ENCODE measurements around the gene VTI1A. TPM values are rescaled to one million over a fixed set of nuclear protein-coding genes. Genes with fewer than 3 reads are reported as not detected.

The VTI1A gene
- total and polyA plus RNA-seq, 2 experiments from 2014 or later = 26.8 to 31.0 TPM

GRCh38 chr10:112763916-112764520 lies 317.0 kb downstream of the VTI1A start:
- Histone ChIP-seq H3K4me1 (ENCODE audit: insufficient read depth) (peaks cover 29% of the 10 kb centered on the region), H3K36me3 (ENCODE audit: insufficient read depth) (no peaks in the 10 kb centered on the region), H3K27ac (ENCODE audit: low read depth) (no peak overlapping the region), H3K27me3 (ENCODE audit: insufficient read depth) (no peaks in the 10 kb centered on the region), H4K20me1 (replicated peaks; ENCODE audit: insufficient read depth) (no peaks in the 10 kb centered on the region), H3K79me2 (replicated peaks; ENCODE audit: insufficient read depth) (no peaks in the 10 kb centered on the region), H3K4me2 (no peak overlapping the region), H3K9me2 (ENCODE audit: insufficient read depth) (peaks cover 10% of the 10 kb centered on the region), H3F3A (replicated peaks; ENCODE audit: low read depth) (no peaks in the 10 kb centered on the region), H3K4me3 (no peak overlapping the region), H2AFZ (no peak overlapping the region)
- H3K36me3 Mint-ChIP-seq (ENCODE audit: low read depth) = no peaks in the 10 kb centered on the region
- no peaks in the 10 kb centered on the region for H3K27me3 Mint-ChIP-seq (ENCODE audit: insufficient read depth, low read depth, poor library complexity)
- DNase-seq (ENCODE audit: low spot score) = no peak
- no peak overlapping the region for H3K4me3 Mint-ChIP-seq
- no peak for TF ChIP-seq ZNF114 (CRISPR knock-in tag; IDR thresholded peaks at IDR 0.05)
- no peak for TF ChIP-seq CREB1 (CRISPR knock-in tag; IDR thresholded peaks at IDR 0.05; ENCODE audit: low read depth)
- TF ChIP-seq STAT1 (IDR thresholded peaks at IDR 0.05; ENCODE audit: unreplicated experiment) = no peak
- TF ChIP-seq EZH2phosphoT487 (IDR thresholded peaks at IDR 0.05; ENCODE audit: unreplicated experiment) = no peak
- no peak for TF ChIP-seq ZNF331 (CRISPR knock-in tag; IDR thresholded peaks at IDR 0.05; ENCODE audit: low read depth)
- peak in 1 of 2 experiments; percentile 28; a peak in 2 of 4 replicates for TF ChIP-seq CTCF (conservative IDR thresholded peaks at IDR 0.05; ENCODE audit: low read depth in 2 of 2)
- no peak for TF ChIP-seq JUNB (IDR thresholded peaks at IDR 0.05; ENCODE audit: unreplicated experiment)
- TF ChIP-seq REST (IDR thresholded peaks at IDR 0.05; ENCODE audit: unreplicated experiment) = no peak
- H3K9me3 Mint-ChIP-seq = no peaks in the 10 kb centered on the region
- no peak for ATAC-seq
- peaks cover 30% of the 10 kb centered on the region for H3K4me1 Mint-ChIP-seq
- H3K27ac Mint-ChIP-seq = no peak overlapping the region

GRCh38 chr10:112765717-112766235 lies 318.8 kb downstream of the VTI1A start:
- ATAC-seq (no peak), DNase-seq (ENCODE audit: low spot score) (peak; percentile 6)
- no peak overlapping the region for H3K4me3 Mint-ChIP-seq
- H3K4me2 ChIP-seq = no peak overlapping the region
- no peak overlapping the region for H2AFZ ChIP-seq
- H4K20me1 ChIP-seq (replicated peaks; ENCODE audit: insufficient read depth) = no peaks in the 10 kb centered on the region
- H3K9me2 ChIP-seq (ENCODE audit: insufficient read depth) = peaks cover 10% of the 10 kb centered on the region
- peaks cover 1% of the 10 kb centered on the region for H3K27me3 Mint-ChIP-seq (ENCODE audit: insufficient read depth, low read depth, poor library complexity)
- H3F3A ChIP-seq (replicated peaks; ENCODE audit: low read depth) = no peaks in the 10 kb centered on the region
- H3K79me2 ChIP-seq (replicated peaks; ENCODE audit: insufficient read depth) = no peaks in the 10 kb centered on the region
- no peak overlapping the region for H3K4me3 ChIP-seq
- H3K27ac ChIP-seq (ENCODE audit: low read depth) = no peak overlapping the region
- peaks cover 29% of the 10 kb centered on the region for H3K4me1 ChIP-seq (ENCODE audit: insufficient read depth)
- H3K4me1 Mint-ChIP-seq = peaks cover 29% of the 10 kb centered on the region
- H3K36me3 Mint-ChIP-seq (ENCODE audit: low read depth) = no peaks in the 10 kb centered on the region
- no peaks in the 10 kb centered on the region for H3K36me3 ChIP-seq (ENCODE audit: insufficient read depth)
- no peak overlapping the region for H3K27ac Mint-ChIP-seq
- H3K27me3 ChIP-seq (ENCODE audit: insufficient read depth) = no peaks in the 10 kb centered on the region
- H3K9me3 Mint-ChIP-seq = no peaks in the 10 kb centered on the region
- TF ChIP-seq EZH2 (IDR thresholded peaks at IDR 0.05; ENCODE audit: low read depth, unreplicated experiment) = no peak
- TF ChIP-seq JUNB (IDR thresholded peaks at IDR 0.05; ENCODE audit: unreplicated experiment) = no peak
- TF ChIP-seq NANOG (IDR thresholded peaks at IDR 0.05; ENCODE audit: borderline replicate concordance) = no peak
- no peak for TF ChIP-seq STAT1 (IDR thresholded peaks at IDR 0.05; ENCODE audit: unreplicated experiment)
- no peak for TF ChIP-seq CTCF (conservative IDR thresholded peaks at IDR 0.05; ENCODE audit: low read depth in 2 of 2)
- TF ChIP-seq POLR2AphosphoS5 (IDR thresholded peaks at IDR 0.05; ENCODE audit: low read depth) = no peak
- TF ChIP-seq ZNF114 (CRISPR knock-in tag; IDR thresholded peaks at IDR 0.05) = no peak
- TF ChIP-seq ETS1 (IDR thresholded peaks at IDR 0.05) = no peak
- TF ChIP-seq EZH2phosphoT487 (IDR thresholded peaks at IDR 0.05; ENCODE audit: unreplicated experiment) = no peak
